Heart right ventricle (tissue), 16 donors: ENCODE measurements around the gene ARHGEF6. TPM values are rescaled to one million over a fixed set of nuclear protein-coding genes. Genes with fewer than 3 reads are reported as not detected.

Source experiments
- ATAC-seq, 8 donors: fragments of 200-7000 bp; cut with Tn5 transposase; one replicate each; pipeline ENCODE4 v1.9.1; 2020; ENCODE audit warnings: mild to moderate bottlenecking in 8 of 8, moderate library complexity in 8 of 8, moderate number of reproducible peaks in 1 of 8
- DNase-seq, 2 donors: peaks; one replicate each; pipeline ENCODE4 v3.0.0-alpha.2; 2020
- H3K27ac ChIP-seq, 10 donors: fragments of 200-600 bp; sonication (generic) in 2 of 10; one replicate each; pipeline versions ENCODE4 v1.5.0 to v1.8.0; 2020 to 2022; ENCODE audit warnings: mild to moderate bottlenecking in 3 of 10
- H3K27me3 ChIP-seq, 7 donors: fragments of 200-600 bp; one replicate each; pipeline ENCODE4 v1.8.0; 2021 to 2022; ENCODE audit warnings: mild to moderate bottlenecking in 2 of 7
- H3K36me3 ChIP-seq, 9 donors: fragments of 200-600 bp; sonication (generic) in 1 of 9; one replicate each; pipeline versions ENCODE4 v1.5.0 to v1.8.0; 2020 to 2022; ENCODE audit warnings: mild to moderate bottlenecking in 2 of 9
- H3K4me1 ChIP-seq, 9 donors: fragments of 200-600 bp; sonication (generic) in 1 of 9; one replicate each; pipeline versions ENCODE4 v1.5.0 to v1.8.0; 2020 to 2022; ENCODE audit warnings: mild to moderate bottlenecking in 4 of 9
- H3K4me3 ChIP-seq, 10 donors: fragments of 200-600 bp; sonication (generic) in 2 of 10; one replicate each; pipeline versions ENCODE4 v1.5.0 to v1.8.0; 2020 to 2022; ENCODE audit warnings: mild to moderate bottlenecking in 7 of 10, moderate library complexity in 2 of 10
- H3K9me3 ChIP-seq, 11 donors: fragments of 200-600 bp in 10 of 11; sonication (generic) in 2 of 11; one replicate each; pipeline versions ENCODE4 v1.5.0 to v1.8.0; 2013 to 2022; ENCODE audit warnings: mild to moderate bottlenecking in 2 of 11, control low read depth in 1 of 11, moderate library complexity in 1 of 11
- WGBS, 2 donors: extraction: QIAGEN DNeasy Blood & Tissue Kit; methylation state at CpG; one replicate each; pipeline ENCODE4 v1.1.7; 2013; ENCODE audit warnings: inconsistent platforms in 1 of 2; 5-methylcytosine and 5-hydroxymethylcytosine counted together
- intact Hi-C, 10 donors: fragments of 100-400 bp; cut with DNase I; formaldehyde crosslinking; loops; one replicate each; pipeline versions ENCODE4 v1.11.1 to v1.14.2; 2022
- polyA plus RNA-seq, 2 donors: library from polyadenylated mRNA; stranded (reverse); fragments of 200-250 nt; gene quantifications; one replicate each; pipeline ENCODE4 v1.2.3, GENCODE V29; 2013
- total RNA-seq, 10 donors: library from RNA; stranded (reverse); fragmentation: NEBNext Ultra II Directional in 3 of 10; extraction: Animal tissue kit (Norgen Biotek cat#: 25700) in 3 of 10; gene quantifications; one replicate each; pipeline versions ENCODE4 v1.2.1 to v1.2.4, GENCODE V29; 2021 to 2023
- TF ChIP-seq, protein P1 (sequence below), 9 donors: fragments of 200-600 bp; sonication (generic) in 2 of 9; IDR thresholded peaks; one replicate each; pipeline versions ENCODE4 v1.5.0 to v1.8.0; 2021 to 2022; ENCODE audit warnings: antibody characterized with exemption in 9 of 9, mild to moderate bottlenecking in 5 of 9, moderate library complexity in 1 of 9
- donor health status: Arrhythmogenic right ventricular cardiomyopathy.
- donor health status: ischemic (EF 13 %, LVEDD 7.1; RV severe dilation, severe dysfunction).
- donor health status: healthy with polysubstance abuse.
- donor health status: DM: no; HTN: yes; CAD: no.
- donor health status: DM: no; HTN: no; CAD: no.
- donor health status: ischemic (EF 25% LVEDD 6.9; RV normal size, moderate dysfunction).
- donor health status: ischemic (EF 25% LVEDD 5.7; RV mildly dilated, moderate dysfunction).
- donor health status: healthy.
- donor health status: DM: yes; HTN: yes; CAD: no.
- donor health status: Ischemic cardiomyopathy.
- donor health status: ischemic (EF 35%, LVEDD 5.7; RV mildly dilated, moderate dysfunction).
- donor health status: nonischemic (EF 11% LVEDD 7.7; RV severe dilation, severe dysfunction).
- donor health status: DM: yes; HTN: yes; CAD: no.
- donor health status: PGD.
- donor health status: ischemic (EF 29% LVEDD 5.4; RV normal size, mild dysfunction).
- donor health status: nonischemic (EF 23%, LVEDD 6.1; RV moderate dilation, normal function).

Gene ARHGEF6
- total and polyA plus RNA-seq, 12 donors, result 15.3 to 88.0 (median 50.2) TPM

DNA sequence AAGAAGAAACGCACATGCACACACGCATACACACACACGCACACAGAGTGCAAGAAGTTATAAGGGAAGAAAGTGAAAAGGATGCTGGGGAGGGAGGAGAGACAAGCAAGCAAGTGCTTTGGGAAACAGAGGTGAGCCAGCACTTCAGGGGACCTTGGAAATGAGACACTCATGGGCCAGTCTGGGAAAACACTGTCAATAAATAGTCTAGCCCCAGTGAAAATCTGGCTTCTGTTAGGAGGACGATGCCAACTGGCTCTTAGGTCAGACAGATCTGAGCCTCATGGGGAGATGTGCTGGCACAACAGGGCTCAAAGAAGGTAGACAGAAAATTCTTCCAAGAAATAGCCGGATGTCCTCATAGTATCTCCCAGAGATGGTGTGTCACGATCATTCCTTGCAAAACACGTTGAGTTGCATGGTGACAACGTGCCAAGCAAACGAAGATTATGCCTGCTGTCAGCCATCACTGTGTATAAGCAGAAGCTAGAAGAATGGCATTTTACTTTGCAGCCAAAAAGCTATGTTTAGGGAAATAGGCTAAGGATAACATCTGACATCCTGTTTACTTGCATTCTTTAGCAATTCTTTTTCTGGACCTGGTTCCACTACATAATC is 557 bp upstream of the ARHGEF6 start:
- WGBS, 2 donors, result 14 to 20% methylated on average over 9 of the region's 9 CpGs

DNA sequence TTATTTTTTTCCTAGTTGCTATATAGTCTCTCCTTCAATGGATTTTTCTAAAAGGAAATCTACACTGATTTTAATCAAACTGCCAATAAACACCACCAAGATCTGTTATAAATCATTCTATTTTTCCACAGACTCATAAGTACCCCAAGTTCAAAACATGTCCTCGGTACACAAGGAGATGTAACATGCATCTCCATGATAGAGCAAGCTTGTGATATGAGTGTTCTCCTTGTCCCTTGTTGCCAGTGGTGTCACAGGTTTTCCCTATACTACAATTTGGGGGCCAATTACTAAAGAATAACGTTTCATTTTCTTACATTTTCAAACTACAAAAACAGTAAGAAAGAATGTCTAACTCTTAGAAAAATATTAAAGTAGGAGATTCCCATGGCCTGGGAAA is 491 bp downstream of the ARHGEF6 start:
- H3K4me3 ChIP-seq, result peak overlapping the region in 9 of 10 donors; percentile 10 to 53 (median 47)
- H3K9me3 ChIP-seq, result no peaks in the 10 kb centered on the region
- intact Hi-C loops, result no loop called here
- 30 to 59% methylated on average over 2 of the region's 2 CpGs for WGBS, 2 donors
- H3K27ac ChIP-seq, result peak overlapping the region in 9 of 10 donors; percentile 32 to 86 (median 71)
- no peaks in the 10 kb centered on the region for H3K27me3 ChIP-seq
- TF ChIP-seq, protein P1, sequence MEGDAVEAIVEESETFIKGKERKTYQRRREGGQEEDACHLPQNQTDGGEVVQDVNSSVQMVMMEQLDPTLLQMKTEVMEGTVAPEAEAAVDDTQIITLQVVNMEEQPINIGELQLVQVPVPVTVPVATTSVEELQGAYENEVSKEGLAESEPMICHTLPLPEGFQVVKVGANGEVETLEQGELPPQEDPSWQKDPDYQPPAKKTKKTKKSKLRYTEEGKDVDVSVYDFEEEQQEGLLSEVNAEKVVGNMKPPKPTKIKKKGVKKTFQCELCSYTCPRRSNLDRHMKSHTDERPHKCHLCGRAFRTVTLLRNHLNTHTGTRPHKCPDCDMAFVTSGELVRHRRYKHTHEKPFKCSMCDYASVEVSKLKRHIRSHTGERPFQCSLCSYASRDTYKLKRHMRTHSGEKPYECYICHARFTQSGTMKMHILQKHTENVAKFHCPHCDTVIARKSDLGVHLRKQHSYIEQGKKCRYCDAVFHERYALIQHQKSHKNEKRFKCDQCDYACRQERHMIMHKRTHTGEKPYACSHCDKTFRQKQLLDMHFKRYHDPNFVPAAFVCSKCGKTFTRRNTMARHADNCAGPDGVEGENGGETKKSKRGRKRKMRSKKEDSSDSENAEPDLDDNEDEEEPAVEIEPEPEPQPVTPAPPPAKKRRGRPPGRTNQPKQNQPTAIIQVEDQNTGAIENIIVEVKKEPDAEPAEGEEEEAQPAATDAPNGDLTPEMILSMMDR (IDR thresholded peaks at IDR 0.05), result no peak
- ATAC-seq (no peak), DNase-seq (no peak)
- peaks cover 0 to 24% (median 7%) of the 10 kb centered on the region in 9 donors for H3K4me1 ChIP-seq
- no peaks in the 10 kb centered on the region for H3K36me3 ChIP-seq

More for the DNA sequence above, 557 bp upstream of the ARHGEF6 start:
- ATAC-seq (peak; percentile 52 to 85 (median 67)), DNase-seq (peak in 1 of 2 donors; percentile 11)
- Histone ChIP-seq H3K4me1 (peaks cover 0 to 24% (median 7%) of the 10 kb centered on the region in 9 donors), H3K4me3 (peak overlapping the region in 8 of 10 donors; percentile 11 to 53 (median 48)), H3K9me3 (no peaks in the 10 kb centered on the region), H3K36me3 (no peaks in the 10 kb centered on the region), H3K27me3 (no peaks in the 10 kb centered on the region), H3K27ac (peak overlapping the region in 9 of 10 donors; percentile 14 to 86 (median 71))
- TF ChIP-seq, protein P1 (IDR thresholded peaks at IDR 0.05), result no peak
- intact Hi-C loops, result no loop called here

DNA sequence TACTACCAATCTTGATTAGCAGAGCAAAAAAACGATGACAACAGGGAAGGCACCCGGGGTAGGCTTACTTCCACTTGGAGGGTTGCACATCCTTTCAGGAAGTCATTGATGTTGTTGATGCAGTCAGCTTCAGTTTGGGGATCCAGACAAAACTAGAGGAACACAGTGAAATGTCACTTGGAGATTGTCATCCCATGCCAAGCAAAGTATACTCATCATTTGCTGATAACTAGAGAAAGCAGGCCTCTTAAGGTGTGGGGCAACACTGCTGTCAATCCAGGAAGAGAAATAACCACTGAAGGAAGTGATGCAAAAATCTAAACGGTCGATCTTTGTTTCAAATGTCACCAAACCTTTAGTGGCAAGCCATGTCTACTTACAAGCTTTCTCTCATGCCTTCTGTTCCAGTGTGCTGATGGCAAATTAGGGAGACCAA is 1.4 kb downstream of the ARHGEF6 start:
- 26 to 40% methylated on average over 4 of the region's 4 CpGs for WGBS, 2 donors
- ATAC-seq, result peak in 4 of 8 donors; percentile 33 to 47 (median 38)
- H3K27me3 ChIP-seq, result no peaks in the 10 kb centered on the region
- peak overlapping the region in 9 of 10 donors; percentile 32 to 86 (median 71) for H3K27ac ChIP-seq
- H3K4me3 ChIP-seq, result peak overlapping the region in 9 of 10 donors; percentile 10 to 53 (median 47)
- DNase-seq, result no peak
- peaks cover 0 to 24% (median 7%) of the 10 kb centered on the region in 9 donors for H3K4me1 ChIP-seq
- TF ChIP-seq, protein P1 (IDR thresholded peaks at IDR 0.05), result no peak
- H3K9me3 ChIP-seq, result no peaks in the 10 kb centered on the region
- intact Hi-C loops, result loop anchor here in 1 of 10 donors (10.0 kb wide), 1 partner anchor 85 kb away; no protein-coding TSS in a partner anchor
- no peaks in the 10 kb centered on the region for H3K36me3 ChIP-seq

DNA sequence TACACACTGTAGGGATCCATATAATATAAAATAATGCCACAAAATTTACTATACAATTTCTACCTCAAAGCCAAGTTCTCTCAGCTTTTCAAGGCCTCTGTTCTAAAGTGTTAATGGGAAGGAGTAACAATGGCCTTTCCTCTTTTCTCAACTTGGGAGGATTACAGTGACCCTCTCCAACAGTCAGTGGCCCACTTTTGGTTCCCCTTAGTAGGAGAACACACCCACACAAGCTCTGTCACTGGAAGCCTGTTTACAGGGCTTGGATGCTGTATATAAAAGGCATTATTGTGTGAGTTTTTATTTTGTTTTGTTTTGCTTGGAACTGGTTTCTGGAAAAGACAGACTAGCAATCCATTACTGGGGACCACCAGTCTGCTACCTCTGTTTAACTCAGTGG is 1.8 kb downstream of the ARHGEF6 start:
- H3K27ac ChIP-seq, result peak overlapping the region in 7 of 10 donors; percentile 2 to 86 (median 73)
- ATAC-seq (no peak), DNase-seq (no peak)
- H3K9me3 ChIP-seq, result no peaks in the 10 kb centered on the region
- intact Hi-C loops, result loop anchor here in 1 of 10 donors (10.0 kb wide), 1 partner anchor 86 kb away; no protein-coding TSS in a partner anchor
- H3K36me3 ChIP-seq, result no peaks in the 10 kb centered on the region
- H3K27me3 ChIP-seq, result no peaks in the 10 kb centered on the region
- TF ChIP-seq, protein P1 (IDR thresholded peaks at IDR 0.05), result no peak
- H3K4me3 ChIP-seq, result peak overlapping the region in 7 of 10 donors; percentile 10 to 53 (median 49)
- peaks cover 0 to 22% (median 7%) of the 10 kb centered on the region in 9 donors for H3K4me1 ChIP-seq
